KBM-7 (cell line): ENCODE results near the gene TXN.

Source experiments
- DNase-seq: peaks from one replicate; pipeline ENCODE4 v3.0.0-alpha.2; 2015
- in situ Hi-C: fragments of 300-500 bp; cut with MboI; formaldehyde crosslinking; loops from 2 replicates; pipeline ENCODE4 v1.14.3; 2020; ENCODE audit warnings: low sequenced_read_pairs, low pct_unique_long_range_greater_than_20kb, mixed read lengths

Gene TXN

GRCh38 chr9:110256380-110257096 lies at the start of gene TXN:
Gene TXN (minus strand): TSS chr9:110256507. CDS start chr9:110256435, 72 bp downstream.
- in situ Hi-C loops: no loop called here
- DNase-seq: peak; percentile 91

GRCh38 chr9:110303133-110303532 lies 46.8 kb upstream of the TXN start:
- no peak for DNase-seq
- in situ Hi-C loops: no loop called here

- in situ Hi-C loops: no loop called here
- no peak for DNase-seq
Measured at GRCh38 chr9:110298043-110298605, 41.8 kb upstream of the TXN start.

GRCh38 chr9:110293248-110293647 lies 36.9 kb upstream of the TXN start:
- in situ Hi-C loops: no loop called here
- DNase-seq: no peak

GRCh38 chr9:110291921-110292557 lies 35.7 kb upstream of the TXN start:
- DNase-seq: no peak
- in situ Hi-C loops: no loop called here

- DNase-seq: no peak
- in situ Hi-C loops: no loop called here
Measured at GRCh38 chr9:110290001-110290400, 33.7 kb upstream of the TXN start.

- no peak for DNase-seq
- in situ Hi-C loops: no loop called here
Measured at GRCh38 chr9:110288503-110288902, 32.2 kb upstream of the TXN start.

- in situ Hi-C loops: no loop called here
- DNase-seq: no peak
Measured at GRCh38 chr9:110287289-110287680, 31.0 kb upstream of the TXN start.

GRCh38 chr9:110284211-110284844 lies 28.0 kb upstream of the TXN start:
- in situ Hi-C loops: no loop called here
- DNase-seq: no peak

- DNase-seq: no peak
- in situ Hi-C loops: no loop called here
Measured at GRCh38 chr9:110283751-110284150, 27.4 kb upstream of the TXN start.

GRCh38 chr9:110282739-110283081 lies 26.4 kb upstream of the TXN start:
- in situ Hi-C loops: no loop called here
- DNase-seq: no peak

GRCh38 chr9:110282018-110282738 lies 25.9 kb upstream of the TXN start:
- peak; percentile 63 for DNase-seq
- in situ Hi-C loops: no loop called here

- in situ Hi-C loops: no loop called here
- no peak for DNase-seq
Measured at GRCh38 chr9:110278080-110278707, 21.9 kb upstream of the TXN start.

- DNase-seq: no peak
- in situ Hi-C loops: no loop called here
Measured at GRCh38 chr9:110276781-110277180, 20.5 kb upstream of the TXN start.

GRCh38 chr9:110270211-110270995 lies 14.1 kb upstream of the TXN start:
- DNase-seq: no peak
- in situ Hi-C loops: no loop called here

- in situ Hi-C loops: no loop called here
- DNase-seq: no peak
Measured at GRCh38 chr9:110266795-110267194, 10.5 kb upstream of the TXN start.

GRCh38 chr9:110261632-110262031 lies 5.3 kb upstream of the TXN start:
- DNase-seq: no peak
- in situ Hi-C loops: no loop called here

GRCh38 chr9:110260911-110261310 lies 4.6 kb upstream of the TXN start:
- DNase-seq: no peak
- in situ Hi-C loops: no loop called here

GRCh38 chr9:110259566-110259965 lies 3.3 kb upstream of the TXN start:
- in situ Hi-C loops: no loop called here

More at GRCh38 chr9:110259566-110259965, 3.3 kb upstream of the TXN start:
- no peak for DNase-seq
